ENCODE results near the gene EEF1AKMT1.

EEF1AKMT1 gene

GRCh38 chr13:20814224-20814910 is 40.6 kb upstream of the EEF1AKMT1 start:
- H3K27ac ChIP-seq: peak overlapping the region; percentile 87
- DNase-seq (ENCODE audit: low spot score): peak; percentile 69
- ChIA-PET CTCF (no interaction called here), POLR2A (ENCODE audit: low non-redundant PET) (no interaction called here)
- TF ChIP-seq CTCF (conservative IDR thresholded peaks at IDR 0.05; ENCODE audit: low read depth): no peak

GRCh38 chr13:20812890-20813289 is 39.1 kb upstream of the EEF1AKMT1 start:
- DNase-seq (ENCODE audit: low spot score): no peak
- H3K27ac ChIP-seq: peak overlapping the region; percentile 90
- POLR2A ChIA-PET (ENCODE audit: low non-redundant PET): no interaction called here
- CTCF ChIA-PET: no interaction called here
- TF ChIP-seq CTCF (conservative IDR thresholded peaks at IDR 0.05; ENCODE audit: low read depth): no peak

- TF ChIP-seq CTCF (conservative IDR thresholded peaks at IDR 0.05; ENCODE audit: low read depth): no peak
- no peak for DNase-seq (ENCODE audit: low spot score)
- POLR2A ChIA-PET (ENCODE audit: low non-redundant PET): no interaction called here
- H3K27ac ChIP-seq: no peak overlapping the region
- CTCF ChIA-PET: interaction anchor here (0.6 kb wide), 1 partner anchor 18 kb away, joined by 3 read pairs; no protein-coding TSS in a partner anchor
These were observed 37.0 kb upstream of the EEF1AKMT1 start for GRCh38 chr13:20810808-20811207.

- TF ChIP-seq CTCF (conservative IDR thresholded peaks at IDR 0.05; ENCODE audit: low read depth): no peak
- ChIA-PET CTCF (no interaction called here), POLR2A (ENCODE audit: low non-redundant PET) (no interaction called here)
- H3K27ac ChIP-seq: no peak overlapping the region
- no peak for DNase-seq (ENCODE audit: low spot score)
These were observed 35.1 kb upstream of the EEF1AKMT1 start for GRCh38 chr13:20808874-20809273.

- no peak for TF ChIP-seq CTCF (conservative IDR thresholded peaks at IDR 0.05; ENCODE audit: low read depth)
- no peak for DNase-seq (ENCODE audit: low spot score)
- CTCF ChIA-PET: no interaction called here
- H3K27ac ChIP-seq: no peak overlapping the region
- POLR2A ChIA-PET (ENCODE audit: low non-redundant PET): no interaction called here
These were observed 29.6 kb upstream of the EEF1AKMT1 start for GRCh38 chr13:20803180-20803965.

GRCh38 chr13:20801707-20802106 is 27.9 kb upstream of the EEF1AKMT1 start:
- TF ChIP-seq CTCF (conservative IDR thresholded peaks at IDR 0.05; ENCODE audit: low read depth): no peak
- DNase-seq (ENCODE audit: low spot score): no peak
- no peak overlapping the region for H3K27ac ChIP-seq
- CTCF ChIA-PET: no interaction called here
- POLR2A ChIA-PET (ENCODE audit: low non-redundant PET): no interaction called here
